NOMO-1 treated with DMSO at 0.1 percent for 48 hours (cell line): Measurements from ENCODE around the gene SMIM24.
"Not testable (repeated sequence)": the region's sequence is repeated elsewhere in the genome, so short reads cannot be mapped to it uniquely, and the experiment has no call there.

Experiments used
- DNase-seq: peaks from one replicate; lab custom pipeline; 2025; ENCODE audit not compliant: unreplicated experiment; lab: John Stamatoyannopoulos, UW

Gene SMIM24

DNA sequence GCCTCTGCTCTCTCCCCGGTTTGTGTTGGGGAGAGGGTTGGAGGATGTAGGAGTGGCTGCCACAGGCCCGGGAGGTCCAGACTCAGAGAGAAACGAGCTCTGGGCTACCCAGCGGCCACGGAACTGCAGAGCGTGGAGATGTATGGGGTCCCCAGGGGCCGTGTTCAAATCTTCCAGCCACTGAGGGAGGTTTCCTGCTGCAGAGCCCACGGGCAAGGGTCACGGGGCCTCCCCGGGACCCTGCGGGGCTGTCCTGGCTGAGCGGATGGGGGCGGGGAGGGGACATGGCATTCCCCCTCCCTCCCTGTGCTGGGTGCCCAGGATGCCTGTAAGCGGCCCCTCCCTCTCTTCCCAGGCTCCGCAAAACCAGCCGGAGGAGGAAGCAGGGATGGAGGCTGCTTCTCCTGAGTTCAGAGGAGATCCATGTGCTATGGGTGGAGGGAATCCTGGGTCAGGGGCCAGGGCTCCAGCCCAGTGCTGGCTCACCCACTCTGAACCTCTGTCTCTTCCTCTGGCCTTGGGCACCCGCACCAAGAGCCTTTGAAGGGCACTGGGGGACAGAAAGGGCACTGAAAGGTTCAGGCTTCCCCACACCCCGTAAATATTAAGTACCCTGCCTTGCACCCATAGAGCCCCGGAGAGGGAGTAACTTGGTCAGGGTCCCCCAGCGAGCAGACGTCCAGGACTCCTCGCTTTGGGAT is 22.6 kb downstream of the SMIM24 start:
- no peak for DNase-seq

DNA sequence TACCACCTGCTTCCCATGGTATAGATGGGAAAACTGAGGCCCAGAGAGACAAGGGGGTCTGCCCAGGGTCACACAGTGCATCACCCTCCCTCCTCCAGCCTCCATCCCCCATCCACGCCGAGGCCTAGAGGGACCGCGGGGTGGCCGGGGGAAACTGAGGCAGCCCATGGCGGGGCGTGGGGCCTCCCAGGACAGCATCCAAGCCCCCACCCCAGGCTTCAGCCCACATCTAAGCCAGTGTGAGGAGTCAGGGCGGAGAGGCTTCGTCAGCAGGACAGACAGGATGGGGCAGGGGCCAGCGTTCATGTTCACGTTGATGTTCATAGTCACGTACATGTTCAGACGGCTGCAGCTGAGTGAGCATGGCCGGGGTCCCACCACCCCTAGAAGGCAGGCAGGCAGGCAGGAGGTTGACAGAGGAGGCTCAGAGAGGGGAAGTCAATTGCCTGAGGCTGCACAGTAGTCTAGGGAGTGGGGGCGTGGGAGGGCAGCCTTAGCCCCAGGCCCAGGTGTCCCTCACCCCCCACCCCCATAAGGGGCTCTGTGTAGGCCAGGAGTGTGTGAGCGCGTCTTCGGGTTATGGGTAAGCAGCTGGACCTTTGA is 23.3 kb downstream of the SMIM24 start:
- DNase-seq: no peak

DNA sequence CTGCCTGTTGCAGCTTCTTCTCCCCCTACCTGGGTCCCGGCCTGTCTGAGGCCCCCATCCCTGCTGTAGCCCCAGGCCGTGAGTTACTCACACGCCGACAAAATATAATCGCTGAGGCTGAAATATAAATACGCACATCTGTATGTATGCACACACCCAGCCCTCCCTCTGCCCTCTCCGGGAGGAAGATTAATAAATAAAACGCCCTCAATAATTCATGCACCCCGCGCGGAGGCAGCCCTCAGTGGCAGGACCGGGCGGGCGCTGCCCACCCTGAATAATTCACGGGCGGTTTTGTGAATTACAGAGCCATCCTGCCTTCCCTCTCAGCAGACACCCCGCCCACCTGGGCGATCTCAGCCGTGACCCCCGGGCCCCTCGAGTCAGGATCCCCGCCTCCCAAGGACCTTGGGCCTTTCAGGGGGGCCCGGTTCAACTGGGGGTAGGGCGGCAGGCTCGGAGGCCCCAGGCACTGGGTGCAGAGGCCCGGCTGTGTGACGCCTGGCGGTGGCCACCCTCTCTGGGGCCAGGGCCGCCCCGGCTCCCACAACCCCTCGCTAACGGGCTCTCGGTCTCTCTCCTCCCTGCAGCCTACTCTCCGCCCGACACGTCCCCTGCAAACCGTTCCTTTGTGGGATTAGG is 24.2 kb downstream of the SMIM24 start:
- no peak for DNase-seq

DNA sequence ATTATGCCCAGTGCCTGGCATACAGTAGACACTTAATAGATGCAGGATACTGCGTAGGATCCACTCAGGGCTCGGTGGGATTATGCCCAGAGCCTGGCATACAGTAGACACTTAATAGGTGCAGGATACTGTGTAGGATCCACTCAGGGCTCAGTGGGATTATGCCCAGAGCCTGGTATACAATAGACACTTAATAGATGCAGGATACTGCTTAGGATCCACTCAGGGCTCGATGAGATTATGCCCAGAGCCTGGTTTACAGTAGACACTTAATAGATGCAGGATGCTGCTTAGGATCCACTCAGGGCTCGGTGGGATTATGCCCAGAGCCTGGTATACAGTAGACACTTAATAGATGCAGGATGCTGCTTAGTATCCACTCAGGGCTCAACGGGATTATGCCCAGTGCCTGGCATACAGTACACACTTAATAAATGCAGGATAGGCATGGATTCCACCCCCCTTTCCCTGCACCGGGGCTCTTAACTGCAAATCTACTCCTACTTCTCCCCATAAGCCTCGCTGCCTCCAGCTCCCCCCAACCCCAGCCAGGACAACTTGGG is 24.9 kb downstream of the SMIM24 start:
- DNase-seq: no peak

GRCh38 chr19:3454656-3455392 is 25.5 kb downstream of the SMIM24 start:
- no peak for DNase-seq

- no peak for DNase-seq
Observed at GRCh38 chr19:3453840-3454239, 26.5 kb downstream of the SMIM24 start.

DNA sequence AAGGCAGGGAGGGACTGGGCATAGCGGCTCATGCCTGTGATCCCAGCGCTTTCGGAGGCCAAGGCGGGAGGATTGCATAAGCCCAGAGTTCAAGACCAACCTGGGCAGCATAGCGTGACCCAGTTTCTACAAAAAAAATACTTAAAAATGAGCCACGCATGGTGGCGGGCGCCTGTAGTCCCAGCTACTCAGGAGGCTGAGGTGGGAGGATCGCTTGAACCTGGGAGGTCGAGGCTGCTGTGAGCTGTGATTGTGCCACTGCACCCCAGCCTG is 27.4 kb downstream of the SMIM24 start:
- DNase-seq: not testable (repeated sequence)

DNA sequence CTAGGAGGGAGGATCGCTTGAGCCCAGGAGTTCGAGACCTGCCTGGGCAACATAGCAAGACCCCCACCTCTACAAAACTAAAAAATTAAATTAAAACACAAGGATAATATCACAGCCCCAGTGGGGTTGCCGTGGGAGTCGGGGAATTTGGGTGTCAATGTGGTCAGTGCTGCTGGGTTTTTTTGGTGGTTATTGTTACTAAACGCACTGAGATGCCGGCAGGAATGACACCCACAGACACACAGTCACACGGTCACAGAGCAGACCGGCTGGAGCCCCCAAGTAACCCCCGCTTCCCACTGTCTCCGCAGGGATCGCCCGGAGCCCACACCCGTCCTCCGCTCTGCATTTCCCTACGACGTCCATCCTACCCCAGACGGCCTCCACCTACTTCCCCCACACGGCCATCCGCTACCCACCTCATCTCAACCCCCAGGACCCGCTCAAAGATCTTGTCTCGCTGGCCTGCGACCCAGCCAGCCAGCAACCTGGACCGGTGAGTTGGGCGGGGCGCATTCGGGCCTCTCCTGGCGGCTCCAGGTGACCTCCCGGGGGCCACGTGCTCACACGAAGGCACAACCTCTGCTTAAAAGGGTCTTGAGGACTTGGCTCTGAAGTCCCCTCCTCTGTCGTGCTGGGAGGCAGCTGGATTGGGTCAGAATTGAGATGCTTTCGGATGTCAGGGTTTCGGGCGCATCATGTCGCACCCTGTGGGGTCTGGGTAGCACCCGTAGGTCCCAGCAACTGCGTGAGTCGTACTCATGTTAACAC is 28.0 kb downstream of the SMIM24 start:
- DNase-seq: no peak

DNA sequence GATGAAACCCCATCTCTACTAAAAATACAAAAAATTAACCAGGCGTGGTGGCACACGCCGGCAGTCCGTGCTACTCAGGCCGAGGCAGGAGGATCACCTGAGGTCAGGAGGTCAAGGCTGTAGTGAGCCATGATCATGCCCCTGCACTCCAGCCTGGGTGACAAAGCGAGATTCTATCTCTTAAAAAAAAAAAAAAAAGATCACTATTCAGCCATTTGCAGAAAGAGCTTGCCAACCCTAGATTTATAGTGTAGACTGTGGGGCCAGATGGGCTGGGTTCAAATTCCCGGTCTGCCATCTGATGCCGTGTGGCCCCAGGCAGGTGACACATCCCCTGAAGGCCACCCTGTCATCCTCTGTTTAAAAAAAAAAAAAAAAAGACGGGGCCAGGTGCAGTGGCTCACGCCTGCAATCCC is 28.9 kb downstream of the SMIM24 start:
- no peak for DNase-seq

- DNase-seq: peak; percentile 50
Observed at GRCh38 chr19:3450796-3451411, 29.4 kb downstream of the SMIM24 start.

GRCh38 chr19:3448616-3449334 is 31.6 kb downstream of the SMIM24 start:
- DNase-seq: no peak

GRCh38 chr19:3446657-3447056 is 33.7 kb downstream of the SMIM24 start:
- DNase-seq: not testable (repeated sequence)

GRCh38 chr19:3444695-3445234 is 35.6 kb downstream of the SMIM24 start:
- DNase-seq: no peak

DNA sequence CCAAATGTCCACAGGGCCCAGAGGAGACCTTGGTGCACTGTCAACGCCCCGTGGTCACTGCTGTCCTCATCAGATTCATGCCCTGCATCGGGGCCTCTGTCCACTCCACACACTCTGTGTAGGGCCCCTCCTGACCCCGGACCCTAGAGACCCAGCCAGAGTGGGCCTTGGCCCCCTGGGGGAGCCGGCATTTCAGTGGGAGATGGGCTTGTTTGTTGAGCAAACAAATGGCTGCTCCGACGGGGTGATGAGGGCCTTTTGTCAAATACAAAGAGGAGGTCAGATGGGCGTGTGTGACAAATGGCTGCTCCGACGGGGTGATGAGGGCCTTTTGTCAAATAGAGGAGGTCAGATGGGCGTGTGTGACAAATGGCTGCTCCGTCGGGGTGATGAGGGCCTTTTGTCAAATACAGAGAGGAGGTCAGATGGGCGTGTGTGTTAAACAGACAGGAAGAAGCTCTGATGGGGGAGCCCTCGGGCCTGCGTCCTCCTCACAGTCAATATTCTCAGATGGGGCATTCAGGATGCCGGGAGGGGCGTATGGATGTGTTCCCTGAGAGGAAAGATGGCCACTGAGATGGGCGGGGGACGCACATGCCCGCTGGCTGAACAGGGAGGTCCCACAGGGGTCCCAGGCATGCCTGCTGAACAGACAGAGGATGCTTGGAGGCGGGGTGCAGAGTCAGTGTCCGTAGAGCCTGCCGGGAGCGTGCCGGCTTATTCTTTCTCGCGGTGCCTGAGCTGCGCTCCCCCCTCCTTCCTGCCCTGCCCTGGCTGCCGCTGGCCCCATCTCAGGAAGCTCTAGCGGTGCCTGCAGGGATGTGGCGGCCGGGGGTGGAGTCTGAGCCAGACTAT is 36.3 kb downstream of the SMIM24 start:
- no peak for DNase-seq

DNA sequence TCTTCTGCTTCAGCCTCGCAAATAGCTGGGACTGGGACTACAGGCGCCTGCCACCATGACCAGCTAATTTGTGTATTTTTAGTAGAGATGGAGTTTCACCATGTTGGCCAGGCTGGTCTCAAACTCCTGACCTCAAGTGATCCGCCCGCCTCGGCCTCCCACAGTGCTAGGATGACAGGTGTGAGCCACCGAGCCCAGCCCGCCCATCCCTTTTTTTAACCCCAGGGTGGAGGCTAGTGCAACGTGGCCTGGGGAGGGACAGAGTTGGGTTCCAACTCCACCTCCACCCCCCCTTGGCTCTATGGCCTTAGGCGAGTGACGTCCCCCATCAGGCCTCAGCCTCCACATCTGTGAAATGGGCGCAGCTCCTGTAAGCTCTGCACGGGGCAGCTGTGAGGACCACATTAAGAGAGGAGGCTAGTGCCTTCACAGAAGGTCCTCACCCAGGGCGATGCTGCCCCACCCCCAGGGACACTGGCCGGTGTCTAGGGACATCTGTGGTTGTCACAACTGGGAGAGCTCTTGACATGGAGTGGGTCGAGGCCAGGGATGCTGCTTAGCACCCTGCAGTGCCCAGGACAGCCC is 37.7 kb downstream of the SMIM24 start:
- no peak for DNase-seq

DNA sequence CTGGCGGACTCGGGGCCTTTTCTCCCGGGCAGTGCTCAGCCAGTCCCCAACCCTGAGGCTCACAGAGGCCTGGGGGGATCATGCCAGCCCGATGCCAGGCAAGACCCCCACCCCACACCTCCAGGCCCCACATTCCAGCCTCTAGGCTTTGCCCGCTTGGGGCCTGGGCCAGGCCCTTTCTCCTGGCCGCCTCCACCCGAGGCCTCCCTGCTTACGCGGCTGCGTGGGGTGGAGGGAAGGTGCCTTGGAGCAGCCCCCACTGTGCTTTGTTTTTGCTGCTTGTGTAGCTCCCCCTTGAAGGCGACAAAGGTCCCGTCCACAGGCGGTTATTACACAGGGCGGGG is 38.4 kb downstream of the SMIM24 start:
- no peak for DNase-seq

DNA sequence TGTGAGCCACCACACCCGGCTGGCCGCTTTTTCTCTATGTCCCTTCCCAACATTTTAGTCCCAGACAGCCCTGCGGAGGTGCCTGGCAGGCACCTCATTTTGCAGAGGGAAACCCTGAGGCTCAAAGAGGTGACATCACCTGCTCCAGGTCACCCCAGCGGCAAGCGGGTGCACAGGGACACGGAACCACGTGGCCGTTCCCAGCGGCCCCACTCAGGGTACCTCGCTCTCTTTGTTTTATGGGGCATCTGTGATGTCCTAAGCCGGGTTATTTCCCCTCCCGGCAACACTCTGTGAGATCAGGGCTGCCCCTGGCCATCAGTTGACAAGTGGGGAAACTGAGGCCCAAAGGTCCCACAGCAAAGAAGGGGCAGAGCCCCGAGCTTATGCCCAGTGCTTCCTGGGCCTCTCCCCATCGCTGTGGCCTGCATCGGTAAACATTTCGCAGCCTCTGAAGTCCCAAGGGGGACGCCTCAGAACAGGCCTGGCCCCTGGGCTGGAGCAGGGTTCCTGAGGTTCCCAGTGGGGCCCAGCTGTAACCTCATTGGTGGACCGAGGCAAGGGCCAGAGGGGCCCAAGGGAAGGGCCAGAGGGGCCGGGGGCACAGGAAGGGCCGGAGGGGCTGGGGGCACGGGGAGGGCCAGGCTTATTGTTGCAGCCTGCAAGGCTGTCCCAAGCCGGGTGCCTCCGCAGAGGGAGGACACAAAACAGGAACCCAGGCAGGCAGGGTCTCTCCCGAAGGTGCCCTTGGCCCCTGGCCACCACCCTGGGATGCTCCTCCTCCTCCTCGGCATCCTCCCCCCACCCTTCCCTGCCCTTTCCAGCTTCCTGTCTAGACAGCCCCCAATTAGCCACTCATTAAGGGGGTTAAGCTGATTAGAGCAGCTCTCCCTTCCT is 39.0 kb downstream of the SMIM24 start:
- DNase-seq: no peak
